Activated CD8-positive, alpha-beta memory T cell treated with anti-CD3 and anti-CD28 coated beads, Interleukin-2, amount 10 ng/mL, durations not matched to agents 7 days and 5 days (primary cell): ENCODE measurements around the gene MIER2. TPM values are rescaled to one million over a fixed set of nuclear protein-coding genes. Genes with fewer than 3 reads are reported as not detected.

Source experiments
- ATAC-seq: fragments of 150-1000 bp; cut with Tn5 transposase; one replicate; pipeline ENCODE4 v1.10.0; 2021; ENCODE audit warnings: moderate library complexity
- CTCF ChIA-PET: fragments of 350-600 bp; sonication (Branson Sonifier 250); formaldehyde crosslinking; loops from one replicate; lab custom pipeline; 2021; ENCODE audit warnings: antibody characterized with exemption; lab: Charles Lee
- DNase-seq: peaks from one replicate; pipeline ENCODE4 v3.0.0-alpha.2; 2020
- H3K27ac Mint-ChIP-seq: one replicate; pipeline ENCODE4 v1.8.0; 2021; ENCODE audit warnings: mild to moderate bottlenecking, mixed read lengths
- H3K27me3 Mint-ChIP-seq: one replicate; pipeline ENCODE4 v1.8.0; 2021; ENCODE audit warnings: mixed read lengths
- H3K36me3 Mint-ChIP-seq: one replicate; pipeline ENCODE4 v1.8.0; 2021; ENCODE audit warnings: mild to moderate bottlenecking, mixed read lengths
- H3K4me1 Mint-ChIP-seq: one replicate; pipeline ENCODE4 v1.8.0; 2021; ENCODE audit warnings: mixed read lengths
- H3K4me3 Mint-ChIP-seq: one replicate; pipeline ENCODE4 v1.8.0; 2021; ENCODE audit warnings: mild to moderate bottlenecking, moderate library complexity, mixed read lengths
- H3K9me3 Mint-ChIP-seq: one replicate; pipeline ENCODE4 v1.8.0; 2022; ENCODE audit warnings: low read depth, mixed read lengths
- total RNA-seq, 2 experiments: library from RNA; stranded (reverse); gene quantifications; one replicate each; pipeline ENCODE4 v1.2.3, GENCODE V29; 2021

MIER2 gene
- total RNA-seq, 2 experiments from 2014 or later: 21.6 to 23.8 TPM

DNA sequence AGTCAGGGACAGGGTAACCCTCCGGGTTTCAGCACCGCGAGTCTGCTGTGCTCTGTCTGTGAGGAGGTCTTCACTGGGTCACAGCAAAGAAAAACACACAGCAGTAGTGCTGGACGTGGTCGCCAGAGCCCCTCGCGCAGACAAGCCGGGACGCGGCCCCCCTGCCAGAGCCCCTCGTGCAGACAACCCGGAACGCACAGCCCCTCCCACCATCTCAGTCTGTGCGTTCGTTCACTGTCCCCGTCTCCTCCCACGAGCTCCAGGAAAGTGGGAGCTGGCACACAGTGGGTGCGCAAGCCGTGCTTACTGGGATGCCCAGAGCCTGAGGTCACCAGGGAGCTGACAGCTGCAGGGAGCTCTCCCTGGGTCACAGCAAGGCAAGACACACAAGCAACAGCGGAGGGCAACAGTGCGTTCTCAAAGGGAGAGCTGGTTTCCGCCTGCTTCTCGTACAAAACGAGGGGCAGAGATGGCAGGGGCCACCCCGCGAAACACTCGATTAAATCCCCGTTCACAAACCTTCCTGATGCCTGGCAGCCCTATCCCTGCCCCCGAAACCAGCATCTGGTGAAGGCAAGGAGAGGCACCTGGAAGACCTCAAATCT lies 50.2 kb downstream of the MIER2 start:
- no peaks in the 10 kb centered on the region for H3K36me3 Mint-ChIP-seq
- no peak overlapping the region for H3K27ac Mint-ChIP-seq
- ATAC-seq: no peak
- H3K27me3 Mint-ChIP-seq: peaks cover 48% of the 10 kb centered on the region
- CTCF ChIA-PET: interaction anchor here (1.5 to 1.8 kb wide), 2 partner anchors 27 to 216 kb away, joined by 5 to 6 read pairs; no protein-coding TSS in a partner anchor
- peaks cover 2% of the 10 kb centered on the region for H3K4me1 Mint-ChIP-seq
- no peak overlapping the region for H3K4me3 Mint-ChIP-seq
- H3K9me3 Mint-ChIP-seq: no peaks in the 10 kb centered on the region
- DNase-seq: no peak

DNA sequence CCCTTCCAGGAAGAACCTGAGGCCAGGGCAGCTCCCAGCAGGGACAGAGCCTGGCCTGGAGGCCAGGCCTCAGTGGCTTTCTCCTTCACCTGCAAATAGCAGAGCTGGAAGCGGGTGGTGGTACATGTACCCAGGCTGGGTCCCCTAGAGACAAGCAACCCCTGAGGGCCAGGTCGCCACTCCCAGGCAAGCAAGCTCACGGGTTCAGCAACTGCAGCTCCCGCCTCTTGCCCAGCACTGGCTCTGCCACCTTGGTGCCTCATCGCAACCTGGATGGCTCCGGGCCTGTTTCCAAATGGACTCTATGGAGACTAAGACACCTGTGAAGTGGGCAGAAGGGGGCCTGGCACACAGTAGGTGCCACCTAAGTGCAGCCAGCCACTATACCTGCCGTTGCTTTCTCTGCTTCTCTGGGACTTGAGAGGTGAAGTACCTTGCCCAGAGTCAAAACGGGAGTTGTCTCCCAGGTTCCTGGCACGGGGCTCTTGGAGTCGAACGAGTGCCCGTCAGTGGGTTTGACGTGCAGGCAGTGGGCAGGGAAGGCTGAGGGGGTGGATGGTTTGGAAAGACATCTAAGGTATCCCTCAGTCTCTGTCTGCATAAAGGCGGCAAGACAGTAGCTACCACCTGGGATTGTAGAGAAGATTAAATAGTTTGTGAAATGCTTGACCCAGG lies 51.0 kb downstream of the MIER2 start:
- H3K4me1 Mint-ChIP-seq: peaks cover 2% of the 10 kb centered on the region
- H3K27me3 Mint-ChIP-seq: peaks cover 53% of the 10 kb centered on the region
- no peak overlapping the region for H3K4me3 Mint-ChIP-seq
- ATAC-seq: no peak
- H3K36me3 Mint-ChIP-seq: no peaks in the 10 kb centered on the region
- no peak for DNase-seq
- CTCF ChIA-PET: interaction anchor here (1.5 to 1.8 kb wide), 2 partner anchors 26 to 217 kb away, joined by 5 to 6 read pairs; no protein-coding TSS in a partner anchor
- H3K9me3 Mint-ChIP-seq: no peaks in the 10 kb centered on the region
- H3K27ac Mint-ChIP-seq: no peak overlapping the region

DNA sequence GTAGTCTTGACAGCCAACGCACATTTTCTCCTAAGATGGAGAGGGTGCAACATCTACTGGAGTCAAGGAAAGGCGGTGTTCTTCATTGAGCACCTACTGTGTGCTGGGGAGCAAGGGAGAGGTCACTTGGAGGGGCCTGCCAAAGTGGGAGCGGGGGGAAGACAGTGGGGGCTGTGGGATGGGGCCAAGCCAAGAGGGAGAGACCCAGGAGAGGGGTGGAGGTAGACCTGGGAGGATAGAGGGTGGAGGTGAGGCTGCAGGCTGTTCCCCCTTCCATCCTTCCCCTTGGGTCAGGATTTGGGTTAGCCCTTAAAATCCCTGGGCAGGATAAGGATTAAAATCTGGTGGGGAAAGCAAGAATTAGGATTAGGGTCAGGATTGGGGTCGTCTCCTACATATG lies 51.6 kb downstream of the MIER2 start:
- H3K36me3 Mint-ChIP-seq: no peaks in the 10 kb centered on the region
- no peak overlapping the region for H3K27ac Mint-ChIP-seq
- ATAC-seq: no peak
- H3K9me3 Mint-ChIP-seq: no peaks in the 10 kb centered on the region
- H3K27me3 Mint-ChIP-seq: peaks cover 53% of the 10 kb centered on the region
- CTCF ChIA-PET: interaction anchor here (0.9 to 1.8 kb wide), 3 partner anchors 26 to 218 kb away, joined by 3 to 6 read pairs (median 5); no protein-coding TSS in a partner anchor
- H3K4me3 Mint-ChIP-seq: no peak overlapping the region
- H3K4me1 Mint-ChIP-seq: peaks cover 2% of the 10 kb centered on the region
- no peak for DNase-seq

DNA sequence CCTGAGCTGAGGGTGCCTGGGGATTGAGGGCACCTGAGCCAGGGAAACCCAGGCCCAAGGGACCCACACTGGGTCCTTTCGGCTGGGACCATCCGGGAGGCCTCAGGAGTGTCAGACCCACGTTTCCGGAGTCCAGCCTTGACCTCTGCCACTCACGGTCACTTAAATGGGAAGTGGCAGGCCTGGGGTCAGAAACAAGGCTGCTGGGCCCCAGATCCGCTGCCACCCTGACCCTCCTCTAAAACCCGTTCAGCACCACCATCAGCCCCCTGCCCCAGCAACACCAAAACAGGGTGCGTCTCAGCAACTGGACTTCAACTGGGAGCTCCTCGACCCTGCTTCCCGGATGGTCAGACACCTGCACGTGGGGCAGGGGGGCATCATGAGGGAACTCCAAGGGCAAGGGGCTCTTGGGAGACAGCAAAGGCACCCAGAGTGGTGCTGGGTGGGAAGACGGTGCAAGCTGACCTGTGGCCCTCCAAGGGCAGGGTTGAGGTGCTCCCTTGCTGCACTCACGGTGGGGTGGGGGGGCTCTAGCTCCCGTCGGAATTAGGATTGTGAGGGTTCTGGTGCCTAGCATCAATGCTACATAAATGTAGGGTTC lies 52.2 kb downstream of the MIER2 start:
- ATAC-seq (no peak), DNase-seq (no peak)
- Mint-ChIP-seq H3K9me3 (no peaks in the 10 kb centered on the region), H3K4me1 (peaks cover 2% of the 10 kb centered on the region), H3K27me3 (peaks cover 54% of the 10 kb centered on the region), H3K27ac (no peak overlapping the region), H3K4me3 (no peak overlapping the region), H3K36me3 (no peaks in the 10 kb centered on the region)
- CTCF ChIA-PET: interaction anchor here (0.9 kb wide), 1 partner anchor 214 kb away, joined by 3 read pairs; no protein-coding TSS in a partner anchor

DNA sequence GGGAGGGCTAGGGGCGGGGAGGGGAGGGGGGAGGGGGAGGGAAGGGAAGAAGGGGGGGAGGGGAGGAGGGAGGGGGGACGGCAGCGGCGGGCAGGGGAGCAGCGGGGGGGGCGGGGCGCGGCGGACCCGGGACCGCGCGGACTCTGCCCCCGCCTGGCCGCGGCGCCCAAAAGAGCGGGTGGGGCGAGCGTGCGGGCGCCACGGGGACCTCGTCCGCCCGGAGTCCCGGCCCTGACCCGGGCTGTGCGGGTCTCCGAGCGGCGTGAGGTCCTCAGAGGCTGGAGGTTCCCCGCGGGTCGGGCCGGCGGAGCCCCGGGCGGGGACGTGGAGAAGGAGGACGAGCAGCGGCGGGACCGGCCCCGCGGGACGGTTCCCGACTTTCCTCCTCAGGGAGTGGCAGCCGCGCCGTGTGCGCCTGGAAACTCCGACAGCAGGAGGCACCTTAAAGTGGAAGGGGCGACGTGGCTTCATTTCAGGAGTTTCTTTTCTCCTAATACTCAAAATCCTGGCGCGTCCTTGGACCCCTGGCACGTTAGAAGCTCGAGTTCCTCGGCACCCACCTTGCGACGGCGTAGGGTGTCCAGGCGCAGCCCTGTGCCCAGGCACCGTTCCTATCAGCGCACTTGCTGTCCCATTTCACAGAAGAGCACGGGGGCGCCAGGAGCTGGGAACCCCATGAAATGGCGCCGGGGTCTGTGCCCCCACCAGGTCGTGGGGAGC lies 52.9 kb downstream of the MIER2 start:
- no peak overlapping the region for H3K4me3 Mint-ChIP-seq
- CTCF ChIA-PET: interaction anchor here (0.9 kb wide), 1 partner anchor 215 kb away, joined by 3 read pairs; no protein-coding TSS in a partner anchor
- H3K27ac Mint-ChIP-seq: no peak overlapping the region
- H3K4me1 Mint-ChIP-seq: peaks cover 2% of the 10 kb centered on the region
- DNase-seq: no peak
- H3K9me3 Mint-ChIP-seq: no peaks in the 10 kb centered on the region
- no peak for ATAC-seq
- H3K27me3 Mint-ChIP-seq: peaks cover 56% of the 10 kb centered on the region
- no peaks in the 10 kb centered on the region for H3K36me3 Mint-ChIP-seq

DNA sequence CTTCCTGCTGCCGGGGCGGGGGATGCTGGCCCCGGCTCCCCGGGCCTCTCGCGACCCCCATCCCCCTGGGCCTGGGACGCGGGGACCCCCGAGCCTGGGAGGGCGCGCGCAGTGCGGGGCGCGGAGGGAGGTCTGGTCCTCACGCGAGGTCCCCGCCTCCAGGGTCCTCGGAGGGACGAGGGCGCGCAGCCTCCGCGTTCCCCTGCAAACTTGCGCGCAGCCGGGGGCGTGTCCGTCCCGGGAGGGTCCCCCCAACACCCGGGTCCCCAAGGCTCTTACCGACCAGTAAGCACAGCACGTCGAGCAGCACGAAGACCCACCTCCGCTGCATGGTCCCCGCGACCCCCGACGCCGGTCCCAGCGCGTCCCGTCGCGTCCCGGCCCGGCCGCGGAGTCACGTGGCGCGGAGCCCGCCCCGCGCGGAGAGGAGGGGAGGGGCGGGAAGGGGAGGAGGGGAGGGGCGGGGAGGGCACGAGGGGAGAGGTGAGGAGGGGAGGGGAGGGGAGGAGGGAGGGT lies 53.5 kb downstream of the MIER2 start, which contains the start of gene PLPP2:
PLPP2 (minus strand) TSS at position 398 of the 516 bp plus-strand sequence; CDS start at position 331, 67 bp downstream.
- H3K4me1 Mint-ChIP-seq: peaks cover 2% of the 10 kb centered on the region
- no peaks in the 10 kb centered on the region for H3K9me3 Mint-ChIP-seq
- H3K27ac Mint-ChIP-seq: no peak within 1 kb of the TSS
- CTCF ChIA-PET: no interaction called here
- ATAC-seq (no peak), DNase-seq (no peak)
- H3K36me3 Mint-ChIP-seq: no peaks in the 10 kb centered on the region
- no peak within 1 kb of the TSS for H3K4me3 Mint-ChIP-seq
- H3K27me3 Mint-ChIP-seq: peaks cover 56% of the 10 kb centered on the region

DNA sequence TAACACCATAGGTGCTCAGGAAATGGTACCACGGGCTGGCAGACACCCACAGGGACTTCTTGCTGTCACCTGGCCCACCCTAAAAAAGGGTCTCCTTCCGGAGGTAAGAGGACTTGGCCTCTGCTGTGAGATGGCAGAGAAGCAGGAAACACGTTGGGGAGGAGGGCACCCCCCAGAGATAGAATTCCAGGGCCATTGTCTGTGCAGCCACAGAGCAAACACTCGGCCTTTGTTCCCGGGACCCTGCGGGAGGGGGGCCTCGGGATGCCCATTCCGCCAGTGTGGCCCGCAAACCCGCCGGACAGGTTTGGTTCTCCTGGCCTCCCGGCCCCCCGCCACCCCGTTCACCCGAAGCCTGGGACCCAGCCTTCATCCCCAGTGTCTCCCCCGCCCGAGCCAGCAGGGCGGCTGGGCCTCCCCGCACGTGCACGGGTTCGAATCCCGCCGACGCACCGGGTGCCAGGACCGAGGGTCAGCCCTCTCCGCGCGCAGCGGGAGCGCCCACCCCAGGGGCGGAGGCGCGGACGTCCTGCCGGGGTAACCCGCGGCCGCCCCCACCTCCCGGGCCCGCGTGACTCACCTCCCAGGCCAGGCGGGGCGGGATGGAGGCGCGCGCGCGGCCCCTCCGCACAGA lies 54.1 kb downstream of the MIER2 start:
- H3K9me3 Mint-ChIP-seq: no peaks in the 10 kb centered on the region
- no peak overlapping the region for H3K27ac Mint-ChIP-seq
- H3K4me1 Mint-ChIP-seq: peaks cover 2% of the 10 kb centered on the region
- no peak overlapping the region for H3K4me3 Mint-ChIP-seq
- CTCF ChIA-PET: no interaction called here
- no peaks in the 10 kb centered on the region for H3K36me3 Mint-ChIP-seq
- DNase-seq: no peak
- no peak for ATAC-seq
- H3K27me3 Mint-ChIP-seq: peaks cover 56% of the 10 kb centered on the region

DNA sequence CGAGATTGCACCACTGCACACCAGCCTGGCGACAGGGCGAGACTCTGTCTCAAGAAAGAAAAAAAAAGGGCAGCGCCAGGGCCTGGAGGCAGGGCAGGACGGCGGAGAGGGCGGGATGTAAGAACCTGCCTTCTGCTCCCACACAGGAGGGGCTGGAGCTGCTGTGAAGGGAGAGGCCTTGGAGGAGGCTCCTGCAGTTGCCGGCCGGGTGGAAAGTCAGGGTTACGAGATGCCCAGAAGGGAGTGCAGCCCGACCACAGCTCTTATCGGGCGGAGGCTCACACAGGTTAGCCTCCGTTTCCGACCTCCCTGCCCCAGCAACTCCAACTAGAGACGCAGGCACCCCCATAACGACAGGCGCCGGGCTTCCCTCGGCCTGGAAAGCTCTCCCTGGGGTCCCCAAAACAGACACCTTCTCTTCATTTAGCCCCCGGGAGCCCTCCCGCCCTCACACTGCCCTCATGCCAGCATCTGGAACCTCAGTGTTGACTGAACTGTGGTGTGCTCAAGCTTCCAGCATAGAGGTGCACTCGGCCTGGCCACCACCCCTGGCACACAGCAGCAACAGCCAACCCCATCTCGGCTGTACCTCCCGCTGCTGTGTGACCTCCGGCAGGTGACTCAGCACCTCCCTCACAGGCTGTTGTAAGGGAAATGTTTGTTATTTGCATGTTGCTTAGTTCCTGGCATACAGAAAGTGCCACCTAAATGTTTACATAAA lies 54.8 kb downstream of the MIER2 start:
- H3K4me1 Mint-ChIP-seq: peaks cover 2% of the 10 kb centered on the region
- peak; percentile 48 for DNase-seq
- peaks cover 49% of the 10 kb centered on the region for H3K27me3 Mint-ChIP-seq
- no peaks in the 10 kb centered on the region for H3K36me3 Mint-ChIP-seq
- CTCF ChIA-PET: no interaction called here
- no peak overlapping the region for H3K4me3 Mint-ChIP-seq
- ATAC-seq: peak; percentile 71
- no peak overlapping the region for H3K27ac Mint-ChIP-seq
- H3K9me3 Mint-ChIP-seq: no peaks in the 10 kb centered on the region

DNA sequence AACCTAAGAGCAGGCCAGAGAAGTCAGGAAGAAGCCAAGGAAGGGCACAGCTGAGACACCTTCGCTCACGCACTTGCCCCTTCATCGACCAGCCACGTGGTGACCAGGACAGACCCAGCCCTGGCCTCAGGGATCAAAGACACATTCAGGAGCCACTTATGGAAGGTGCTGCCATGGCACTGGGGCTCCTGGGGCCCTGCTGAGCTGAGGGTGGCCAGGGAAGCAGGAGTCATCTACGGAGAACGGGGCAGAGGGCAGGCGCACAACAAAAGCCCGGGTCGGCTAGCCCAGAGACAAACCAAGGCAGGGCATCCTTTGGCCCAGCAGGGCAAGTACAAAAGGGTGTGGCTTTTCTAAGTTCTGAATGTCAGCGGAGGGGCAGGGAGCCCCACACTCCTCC lies 55.7 kb downstream of the MIER2 start:
- peaks cover 2% of the 10 kb centered on the region for H3K4me1 Mint-ChIP-seq
- ATAC-seq (no peak), DNase-seq (no peak)
- peaks cover 40% of the 10 kb centered on the region for H3K27me3 Mint-ChIP-seq
- H3K9me3 Mint-ChIP-seq: no peaks in the 10 kb centered on the region
- no peak overlapping the region for H3K4me3 Mint-ChIP-seq
- no peak overlapping the region for H3K27ac Mint-ChIP-seq
- CTCF ChIA-PET: no interaction called here
- no peaks in the 10 kb centered on the region for H3K36me3 Mint-ChIP-seq

DNA sequence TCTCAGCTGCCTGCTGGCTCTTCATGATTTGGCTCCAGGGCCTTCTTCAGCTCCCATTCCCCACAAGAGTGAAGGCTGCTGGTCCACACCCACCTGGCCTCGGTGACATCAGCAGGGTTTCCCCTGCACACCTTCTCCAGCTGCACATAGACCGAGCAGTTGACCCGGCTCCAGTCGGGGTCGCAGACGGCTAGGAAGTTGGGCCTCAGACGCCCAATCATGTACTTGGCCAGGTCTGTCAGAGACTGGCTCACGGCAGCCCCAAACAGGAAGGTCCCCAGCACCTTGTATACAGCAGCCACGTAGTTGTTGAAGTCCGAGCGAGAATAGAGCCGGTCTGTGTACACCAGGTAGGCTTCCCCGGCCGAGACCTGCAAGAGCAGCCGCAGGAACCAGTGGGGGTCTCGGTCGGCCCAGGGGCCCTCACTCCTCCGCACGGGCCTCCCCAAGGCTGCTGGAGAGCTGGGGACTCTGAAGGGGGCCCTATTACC lies 57.2 kb downstream of the MIER2 start:
- Mint-ChIP-seq H3K4me1 (peaks cover 2% of the 10 kb centered on the region), H3K9me3 (no peaks in the 10 kb centered on the region), H3K36me3 (no peaks in the 10 kb centered on the region), H3K27me3 (peaks cover 27% of the 10 kb centered on the region), H3K4me3 (no peak overlapping the region), H3K27ac (no peak overlapping the region)
- DNase-seq: no peak
- ATAC-seq: no peak
- CTCF ChIA-PET: no interaction called here

DNA sequence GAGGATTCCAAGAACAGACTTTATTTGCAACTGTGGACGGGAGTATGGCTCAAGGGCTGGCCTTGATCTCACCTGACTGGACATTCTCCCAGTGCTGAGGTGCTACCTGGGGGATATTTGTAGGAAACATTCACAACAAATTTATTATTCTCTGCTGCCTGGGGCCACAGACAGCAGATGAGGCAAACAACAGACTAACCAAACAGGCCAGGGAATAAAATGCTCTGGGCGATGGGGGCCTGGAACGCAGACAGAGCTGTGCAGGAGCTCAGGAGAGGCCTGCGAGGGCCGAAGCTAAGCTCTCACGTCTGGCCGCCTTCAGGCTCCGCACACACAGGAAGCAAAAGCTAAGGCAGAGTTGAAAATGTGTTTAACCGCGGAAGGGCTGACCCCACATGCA lies 61.2 kb downstream of the MIER2 start:
- ATAC-seq (no peak), DNase-seq (no peak)
- CTCF ChIA-PET: interaction anchor here (1.6 kb wide), 1 partner anchor 17 kb away, joined by 4 read pairs; no protein-coding TSS in a partner anchor
- H3K27ac Mint-ChIP-seq: no peak overlapping the region
- peaks cover 7% of the 10 kb centered on the region for H3K27me3 Mint-ChIP-seq
- no peaks in the 10 kb centered on the region for H3K4me1 Mint-ChIP-seq
- no peak overlapping the region for H3K4me3 Mint-ChIP-seq
- no peaks in the 10 kb centered on the region for H3K36me3 Mint-ChIP-seq
- H3K9me3 Mint-ChIP-seq: no peaks in the 10 kb centered on the region

DNA sequence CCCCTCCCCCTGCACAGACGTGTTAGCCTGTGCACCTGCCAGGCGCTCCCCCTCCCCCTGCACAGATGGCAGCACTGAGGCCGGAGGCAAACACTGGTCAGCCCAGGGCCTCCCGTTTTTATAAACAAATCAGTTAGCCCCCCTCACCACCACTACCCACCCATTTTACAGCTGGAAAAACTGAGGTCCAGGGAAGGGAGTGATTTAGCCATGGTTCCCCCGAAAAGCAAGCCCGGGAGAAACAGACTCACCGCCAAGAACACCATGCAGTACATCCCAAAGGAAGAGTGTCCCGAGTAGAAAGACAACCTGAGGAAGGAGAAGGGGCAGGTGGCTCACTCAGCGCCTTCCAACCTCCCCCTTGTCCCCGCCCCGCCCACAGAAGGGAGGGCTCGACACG lies 62.1 kb downstream of the MIER2 start:
- Mint-ChIP-seq H3K9me3 (no peaks in the 10 kb centered on the region), H3K27ac (no peak overlapping the region), H3K4me1 (no peaks in the 10 kb centered on the region), H3K27me3 (peaks cover 11% of the 10 kb centered on the region), H3K4me3 (no peak overlapping the region), H3K36me3 (no peaks in the 10 kb centered on the region)
- CTCF ChIA-PET: no interaction called here
- DNase-seq (no peak), ATAC-seq (no peak)
